Spleen (tissue), 11 donors: ENCODE data around the gene JAG1. TPM values are rescaled to one million over a fixed set of nuclear protein-coding genes. Genes with fewer than 3 reads are reported as not detected.

Source experiments
- DNase-seq: peaks from one replicate; pipeline ENCODE4 v3.0.0-alpha.2; 2020
- H3K27ac ChIP-seq, 8 donors: fragments of 200-600 bp; sonication (generic) in 7 of 8; 1 replicate in 4 of 8; 2 replicates in 4 of 8; pipeline versions ENCODE4 v1.5.0 to v1.8.0; 2016 to 2021; ENCODE audit warnings: inconsistent platforms in 4 of 8, mild to moderate bottlenecking in 4 of 8, moderate library complexity in 1 of 8
- H3K27me3 ChIP-seq, 7 donors: fragments of 200-600 bp; sonication (generic) in 6 of 7; replicated peaks in 1 of 7; 1 replicate in 4 of 7; 2 replicates in 3 of 7; pipeline versions ENCODE4 v1.5.0 to v1.8.0; 2016 to 2021; ENCODE audit warnings: inconsistent platforms in 3 of 7, mild to moderate bottlenecking in 1 of 7
- H3K36me3 ChIP-seq, 6 donors: fragments of 200-600 bp; sonication (generic) in 5 of 6; 1 replicate in 4 of 6; 2 replicates in 2 of 6; pipeline versions ENCODE4 v1.5.0 to v1.8.0; 2016 to 2021; ENCODE audit warnings: inconsistent platforms in 2 of 6
- H3K4me1 ChIP-seq, 6 donors: fragments of 200-600 bp; sonication (generic) in 5 of 6; 1 replicate in 3 of 6; 2 replicates in 3 of 6; pipeline versions ENCODE4 v1.5.0 to v1.8.0; 2016 to 2021; ENCODE audit warnings: inconsistent platforms in 3 of 6
- H3K4me3 ChIP-seq, 8 donors: fragments of 200-600 bp; sonication (generic) in 7 of 8; 1 replicate in 4 of 8; 2 replicates in 4 of 8; pipeline versions ENCODE4 v1.5.0 to v1.8.0; 2016 to 2021; ENCODE audit warnings: inconsistent platforms in 4 of 8, mild to moderate bottlenecking in 4 of 8, moderate library complexity in 2 of 8
- H3K9me3 ChIP-seq, 8 donors: fragments of 200-600 bp; sonication (generic) in 7 of 8; 1 replicate in 4 of 8; 2 replicates in 4 of 8; pipeline versions ENCODE4 v1.5.0 to v1.8.0; 2016 to 2021; ENCODE audit warnings: inconsistent platforms in 4 of 8
- CTCF ChIP-seq, 11 experiments: fragments of 200-600 bp in 7 of 11; fragments of 450-650 bp in 4 of 11; sonication (generic) in 4 of 11; IDR thresholded peaks in 8 of 11; conservative IDR thresholded peaks in 3 of 11; 1 replicate in 7 of 11; 2 replicates in 4 of 11; pipeline versions ENCODE4 v1.4.0 to v1.8.0; 2016 to 2021; ENCODE audit warnings: antibody characterized with exemption in 11 of 11, inconsistent platforms in 4 of 11, mild to moderate bottlenecking in 1 of 11
- POLR2A ChIP-seq, 3 donors: fragments of 450-650 bp; IDR thresholded peaks; one replicate each; pipeline ENCODE4 v1.5.1; 2017; ENCODE audit warnings: antibody characterized with exemption in 3 of 3, mild to moderate bottlenecking in 1 of 3
- POLR2AphosphoS5 ChIP-seq, 3 donors: sonication (generic); formaldehyde crosslinking; IDR thresholded peaks; one replicate each; pipeline ENCODE4 v1.5.1; 2017; ENCODE audit warnings: antibody characterized with exemption in 3 of 3
- WGBS, 5 donors: extraction: QIAGEN DNeasy Blood & Tissue Kit in 3 of 5; methylation state at CpG; one replicate each; pipeline versions ENCODE4 v1.1.5 to v1.1.7; 2013 to 2018; 5-methylcytosine and 5-hydroxymethylcytosine counted together
- intact Hi-C: fragments of 100-400 bp; cut with DNase I; formaldehyde crosslinking; loops from one replicate; pipeline ENCODE4 v1.15.0; 2023; ENCODE audit warnings: low total_unique reads
- polyA plus RNA-seq, 3 donors: library from polyadenylated mRNA; stranded (reverse); fragments of 200-250 nt; gene quantifications; one replicate each; pipeline ENCODE4 v1.2.1, GENCODE V29; 2013
- total RNA-seq, 7 donors: library from RNA; depleted of rRNA in 3 of 7; stranded (reverse); fragments of >200 nt in 3 of 7; fragmentation: NEBNext Ultra II Directional in 4 of 7; extraction: Animal tissue kit (Norgen Biotek cat#: 25700) in 4 of 7; gene quantifications; one replicate each; pipeline versions ENCODE4 v1.1.0 to v1.2.1, GENCODE V29; 2016 to 2021
- donor health status: healthy with polysubstance abuse.
- donor health status: DM: no; HTN: no; CAD: no; lungs with moderate emphysema.
- donor health status: DM: no; HTN: no; CAD: no.
- donor health status: Bipolar disorder and iron deficiency.
- donor health status: healthy.
- donor health status: DM: no; HTN: no; CAD: no.
- donor health status: DM: yes; HTN: yes; CAD: no.

JAG1 gene
- total and polyA plus RNA-seq, 10 donors: 5.6 to 85.3 (median 50.1) TPM

GRCh38 chr20:10596710-10597121, 77.1 kb downstream of the JAG1 start:
- intact Hi-C loops: no loop called here
- H3K9me3 ChIP-seq: no peaks in the 10 kb centered on the region
- TF ChIP-seq POLR2A (IDR thresholded peaks at IDR 0.05) (no peak), POLR2AphosphoS5 (IDR thresholded peaks at IDR 0.05) (no peak), CTCF (IDR thresholded peaks at IDR 0.05 in 8 of 11, conservative IDR thresholded peaks at IDR 0.05 in 3 of 11) (no peak)
- WGBS, 5 donors: 67 to 83% (median 71%) methylated on average over 4 of the region's 4 CpGs
- no peaks in the 10 kb centered on the region for H3K27me3 ChIP-seq
- H3K4me1 ChIP-seq: no peaks in the 10 kb centered on the region
- H3K27ac ChIP-seq: peak overlapping the region in 2 of 8 donors; percentile 9 to 22
- DNase-seq: no peak
- H3K4me3 ChIP-seq: no peak overlapping the region
- H3K36me3 ChIP-seq: peaks cover 0 to 48% (median 0%) of the 10 kb centered on the region in 6 donors

GRCh38 chr20:10595985-10596384, 77.8 kb downstream of the JAG1 start:
- no peaks in the 10 kb centered on the region for H3K27me3 ChIP-seq
- H3K9me3 ChIP-seq: no peaks in the 10 kb centered on the region
- no peak overlapping the region for H3K4me3 ChIP-seq
- TF ChIP-seq POLR2A (IDR thresholded peaks at IDR 0.05) (no peak), POLR2AphosphoS5 (IDR thresholded peaks at IDR 0.05) (no peak), CTCF (IDR thresholded peaks at IDR 0.05 in 8 of 11, conservative IDR thresholded peaks at IDR 0.05 in 3 of 11) (no peak)
- DNase-seq: no peak
- intact Hi-C loops: no loop called here
- H3K36me3 ChIP-seq: peaks cover 0 to 40% (median 0%) of the 10 kb centered on the region in 6 donors
- no peak overlapping the region for H3K27ac ChIP-seq
- peaks cover 0 to 3% (median 0%) of the 10 kb centered on the region in 6 donors for H3K4me1 ChIP-seq
- 69 to 73% (median 72%) methylated on average over 3 of the region's 3 CpGs for WGBS, 5 donors

GRCh38 chr20:10595266-10595665, 78.5 kb downstream of the JAG1 start:
- TF ChIP-seq POLR2A (IDR thresholded peaks at IDR 0.05): no peak
- no peak for TF ChIP-seq POLR2AphosphoS5 (IDR thresholded peaks at IDR 0.05)
- no peak for TF ChIP-seq CTCF (IDR thresholded peaks at IDR 0.05 in 8 of 11, conservative IDR thresholded peaks at IDR 0.05 in 3 of 11)
- intact Hi-C loops: no loop called here
- H3K4me3 ChIP-seq: no peak overlapping the region
- peaks cover 0 to 33% (median 0%) of the 10 kb centered on the region in 6 donors for H3K36me3 ChIP-seq
- DNase-seq: no peak
- no peaks in the 10 kb centered on the region for H3K9me3 ChIP-seq
- 76 to 94% (median 93%) methylated on average over 2 of the region's 2 CpGs for WGBS, 5 donors
- H3K27me3 ChIP-seq: no peaks in the 10 kb centered on the region
- no peak overlapping the region for H3K27ac ChIP-seq
- peaks cover 0 to 3% (median 0%) of the 10 kb centered on the region in 6 donors for H3K4me1 ChIP-seq

GRCh38 chr20:10594296-10594868, 79.4 kb downstream of the JAG1 start:
- H3K27ac ChIP-seq: no peak overlapping the region
- no peak for DNase-seq
- no peak overlapping the region for H3K4me3 ChIP-seq
- peaks cover 0 to 3% (median 0%) of the 10 kb centered on the region in 6 donors for H3K4me1 ChIP-seq
- H3K9me3 ChIP-seq: no peaks in the 10 kb centered on the region
- 83 to 99% (median 93%) methylated on average over 7 of the region's 7 CpGs for WGBS, 5 donors
- TF ChIP-seq POLR2A (IDR thresholded peaks at IDR 0.05) (no peak), CTCF (IDR thresholded peaks at IDR 0.05 in 8 of 11, conservative IDR thresholded peaks at IDR 0.05 in 3 of 11) (no peak), POLR2AphosphoS5 (IDR thresholded peaks at IDR 0.05) (no peak)
- H3K27me3 ChIP-seq: no peaks in the 10 kb centered on the region
- peaks cover 0 to 24% (median 0%) of the 10 kb centered on the region in 6 donors for H3K36me3 ChIP-seq
- intact Hi-C loops: no loop called here
